Tibial artery (tissue), 4 donors: ENCODE results near the gene TUBA3E.
"Not testable (repeated sequence)": the region's sequence is repeated elsewhere in the genome, so short reads cannot be mapped to it uniquely, and the experiment has no call there.

ENCODE experiments used
- DNase-seq, 2 donors: peaks; one replicate each; pipeline ENCODE4 v3.0.0-alpha.2; 2019
- H3K27ac ChIP-seq, 2 donors: fragments of 200-600 bp; sonication (generic) in 1 of 2; 1 replicate in 1 of 2; 2 replicates in 1 of 2; pipeline ENCODE4 v1.5.1; 2018 to 2019; ENCODE audit warnings: mild to moderate bottlenecking in 1 of 2
- H3K27me3 ChIP-seq, 2 donors: fragments of 200-600 bp; sonication (generic) in 1 of 2; one replicate each; pipeline versions ENCODE4 v1.5.1 to v1.6.0; 2016 to 2019
- H3K36me3 ChIP-seq, 3 donors: fragments of 200-600 bp; sonication (generic) in 2 of 3; one replicate each; pipeline ENCODE4 v1.5.1; 2016 to 2019; ENCODE audit warnings: mild to moderate bottlenecking in 2 of 3
- H3K4me1 ChIP-seq, 4 donors: fragments of 200-600 bp; sonication (generic) in 2 of 4; 1 replicate in 3 of 4; 2 replicates in 1 of 4; pipeline ENCODE4 v1.5.1; 2016 to 2019
- H3K4me3 ChIP-seq, 2 donors: fragments of 200-600 bp; sonication (generic) in 1 of 2; 1 replicate in 1 of 2; 2 replicates in 1 of 2; pipeline ENCODE4 v1.5.1; 2018 to 2019; ENCODE audit warnings: mild to moderate bottlenecking in 2 of 2
- H3K9me3 ChIP-seq, 3 donors: fragments of 200-600 bp; sonication (generic) in 1 of 3; one replicate each; pipeline ENCODE4 v1.5.1; 2016 to 2019
- CTCF ChIP-seq, 2 experiments: fragments of 200-600 bp in 1 of 2; fragments of 450-650 bp in 1 of 2; IDR thresholded peaks; one replicate each; pipeline ENCODE4 v1.5.1; 2017 to 2019; ENCODE audit warnings: antibody characterized with exemption in 2 of 2, mild to moderate bottlenecking in 1 of 2, moderate library complexity in 1 of 2
- intact Hi-C: fragments of 100-400 bp; cut with DNase I; formaldehyde crosslinking; loops from one replicate; pipeline ENCODE4 v1.15.0; 2023; ENCODE audit warnings: low total_unique reads

The TUBA3E gene

GRCh38 chr2:130150181-130151144 is 47.8 kb downstream of the TUBA3E start:
- Histone ChIP-seq H3K9me3 (no peaks in the 10 kb centered on the region), H3K27me3 (no peaks in the 10 kb centered on the region), H3K36me3 (peaks cover 24 to 38% (median 33%) of the 10 kb centered on the region in 3 donors), H3K27ac (no peak overlapping the region), H3K4me1 (peaks cover 0 to under 1% (median 0%) of the 10 kb centered on the region in 4 donors), H3K4me3 (no peak overlapping the region)
- TF ChIP-seq CTCF (IDR thresholded peaks at IDR 0.05): no peak
- intact Hi-C loops: no loop called here
- DNase-seq: no peak

- H3K27ac ChIP-seq, H3K27me3 ChIP-seq, H3K9me3 ChIP-seq, DNase-seq, intact Hi-C loops, H3K4me3 ChIP-seq: not testable (repeated sequence)
- H3K4me1 ChIP-seq: peaks cover 0 to 12% (median 4%) of the 10 kb centered on the region in 4 donors
- peaks cover 13 to 19% (median 17%) of the 10 kb centered on the region in 3 donors for H3K36me3 ChIP-seq
Measured at GRCh38 chr2:130148515-130148914, 49.7 kb downstream of the TUBA3E start.

- DNase-seq, H3K36me3 ChIP-seq, H3K27me3 ChIP-seq, intact Hi-C loops, H3K9me3 ChIP-seq: not testable (repeated sequence)
- Histone ChIP-seq H3K4me3 (peak within 1 kb of the TSS; percentile 45 to 54), H3K4me1 (peaks cover 0 to 12% (median 4%) of the 10 kb centered on the region in 4 donors), H3K27ac (peak within 1 kb of the TSS in 1 of 2 donors; percentile 43)
Measured at GRCh38 chr2:130145006-130145414, 53.2 kb downstream of the TUBA3E start, which contains the start of gene CCDC74B. Gene CCDC74B, minus strand, starts transcription at chr2:130145112. Its CDS starts 116 bp downstream, at chr2:130144996.

GRCh38 chr2:130143266-130144039 is 54.8 kb downstream of the TUBA3E start:
- intact Hi-C loops, DNase-seq, H3K27me3 ChIP-seq, H3K9me3 ChIP-seq, H3K36me3 ChIP-seq, H3K27ac ChIP-seq: not testable (repeated sequence)
- peak overlapping the region in 1 of 2 donors; percentile 54 for H3K4me3 ChIP-seq
- H3K4me1 ChIP-seq: peaks cover 0 to 12% (median 4%) of the 10 kb centered on the region in 4 donors

GRCh38 chr2:130142396-130143265 is 55.6 kb downstream of the TUBA3E start:
- DNase-seq: peak in 1 of 2 donors; percentile 6
- peaks cover 0 to 12% (median 4%) of the 10 kb centered on the region in 4 donors for H3K4me1 ChIP-seq
- H3K36me3 ChIP-seq, H3K4me3 ChIP-seq, intact Hi-C loops, H3K27ac ChIP-seq, H3K9me3 ChIP-seq, H3K27me3 ChIP-seq: not testable (repeated sequence)
